GM12878 (cell line): ENCODE measurements around the gene CHRNB2. TPM values are rescaled to one million over a fixed set of nuclear protein-coding genes. Genes with fewer than 3 reads are reported as not detected.

Experiments
- ATF2 ChIP-seq: IDR thresholded peaks from 2 replicates; pipeline ENCODE4 v1.6.1; 2012; ENCODE audit warnings: low read length, inconsistent platforms
- ATF7 ChIP-seq: fragments of 450-650 bp; IDR thresholded peaks from 2 replicates; pipeline ENCODE4 v1.6.1; 2016; ENCODE audit warnings: low read depth, mild to moderate bottlenecking
- CEBPZ ChIP-seq: fragments of 150-350 bp; IDR thresholded peaks from 2 replicates; pipeline ENCODE4 v1.6.1; 2016; ENCODE audit warnings: low read depth, low read length
- CHD1 ChIP-seq: IDR thresholded peaks from 2 replicates; pipeline ENCODE4 v1.6.1; 2012; ENCODE audit warnings: low read depth, low read length, improper control_type of control experiment
- EP300 ChIP-seq, 2 experiments: fragments of 150-350 bp in 1 of 2; IDR thresholded peaks; 2 replicates each; pipeline ENCODE4 v1.6.1; 2011 to 2012; ENCODE audit warnings: low read depth in 2 of 2, low read length in 2 of 2, borderline replicate concordance in 1 of 2, improper control_type of control experiment in 1 of 2, inconsistent platforms in 1 of 2; ENCODE audit not compliant: control insufficient read depth in 1 of 2
- GATAD2B ChIP-seq: fragments of 450-650 bp; conservative IDR thresholded peaks from 2 replicates; pipeline ENCODE4 v1.6.1; 2017; ENCODE audit warnings: low read depth, mild to moderate bottlenecking, moderate library complexity
- HDGF ChIP-seq: fragments of 450-650 bp; IDR thresholded peaks from 2 replicates; pipeline ENCODE4 v1.6.1; 2016; ENCODE audit warnings: antibody characterized with exemption
- IRF5 ChIP-seq: fragments of 450-650 bp; IDR thresholded peaks from 2 replicates; pipeline ENCODE4 v1.6.1; 2017; ENCODE audit warnings: borderline replicate concordance
- JUNB ChIP-seq: IDR thresholded peaks from 2 replicates; pipeline ENCODE4 v1.6.1; 2016; ENCODE audit warnings: antibody characterized with exemption, mild to moderate bottlenecking
- KAT2A ChIP-seq: conservative IDR thresholded peaks from 2 replicates; pipeline ENCODE4 v1.6.1; 2011; ENCODE audit warnings: low read depth, low read length; ENCODE audit not compliant: control insufficient read depth
- NFIC ChIP-seq: IDR thresholded peaks from 2 replicates; pipeline ENCODE4 v1.6.1; 2012; ENCODE audit warnings: low read depth, mild to moderate bottlenecking, inconsistent platforms, low read length, moderate library complexity
- NFXL1 ChIP-seq: fragments of 450-650 bp; IDR thresholded peaks from 2 replicates; pipeline ENCODE4 v1.6.1; 2017; ENCODE audit warnings: antibody characterized with exemption, mild to moderate bottlenecking, borderline replicate concordance
- RAD21 ChIP-seq: IDR thresholded peaks from 2 replicates; pipeline ENCODE4 v1.6.1; 2011; ENCODE audit warnings: mild to moderate bottlenecking, low read depth, low read length, moderate library complexity; ENCODE audit not compliant: insufficient read depth
- RAD51 ChIP-seq: fragments of 450-650 bp; IDR thresholded peaks from 2 replicates; pipeline ENCODE4 v1.6.1; 2016; ENCODE audit warnings: moderate library complexity, mild to moderate bottlenecking, inconsistent platforms
- SMC3 ChIP-seq: IDR thresholded peaks from 2 replicates; pipeline ENCODE4 v1.6.1; 2011; ENCODE audit warnings: low read length, improper control_type of control experiment, borderline replicate concordance
- STAT3 ChIP-seq: IDR thresholded peaks from 2 replicates; pipeline ENCODE4 v1.6.1; 2011; ENCODE audit warnings: low read depth, low read length, improper control_type of control experiment
- SUPT20H ChIP-seq: IDR thresholded peaks from 2 replicates; pipeline ENCODE4 v1.6.1; 2011; ENCODE audit warnings: low read depth, mild to moderate bottlenecking, low read length, moderate library complexity, borderline replicate concordance; ENCODE audit not compliant: control insufficient read depth
- TBL1XR1 ChIP-seq: IDR thresholded peaks from 2 replicates; pipeline ENCODE4 v1.6.1; 2012; ENCODE audit warnings: low read depth, low read length, improper control_type of control experiment
- TCF3 ChIP-seq: IDR thresholded peaks from 2 replicates; pipeline ENCODE4 v1.6.1; 2012; ENCODE audit warnings: low read depth, mild to moderate bottlenecking, low read length, borderline replicate concordance; ENCODE audit not compliant: insufficient read depth
- USF1 ChIP-seq: IDR thresholded peaks from 2 replicates; pipeline ENCODE4 v1.6.1; 2011; ENCODE audit warnings: borderline replicate concordance, low read depth, mild to moderate bottlenecking, moderate library complexity, mixed read lengths, low read length; ENCODE audit not compliant: insufficient read depth; ENCODE audit errors: extremely low read length
- polyA plus RNA-seq, 11 experiments: library from polyadenylated mRNA; depleted of rRNA in 4 of 11; unstranded in 6 of 11; stranded (reverse) in 5 of 11; fragments of >200 nt; fragmentation: Nextera tagmentation in 4 of 11; fragmentation: Illumina TruSeq in 1 of 11; extraction: Ambion mirVana in 4 of 11; extraction: Trizol in 1 of 11; gene quantifications; 1 replicate in 1 of 11; 2 replicates in 10 of 11; pipeline versions ENCODE4 v1.2.1 to v1.2.3, GENCODE V29; 2011 to 2016; ENCODE audit warnings: inconsistent platforms in 2 of 11, missing spikeins in 2 of 11, low read depth in 1 of 11
- total RNA-seq, 4 experiments: library from RNA; depleted of rRNA in 3 of 4; stranded (reverse); fragments of >200 nt in 3 of 4; fragmentation: Illumina TruSeq in 1 of 4; extraction: Trizol in 1 of 4; gene quantifications; 2 replicates each; pipeline versions ENCODE4 v1.2.1 to v1.2.3, GENCODE V29; 2013 to 2021

Gene CHRNB2
- total and polyA plus RNA-seq, 10 of the 15 experiments (the other 5 are each of a cell fraction or from before 2014, with no cell fraction given): 0.01 to 0.11 (median 0.03) TPM; not detected in 6

- no peak; the same call in 1 of the 2 replicates for TF ChIP-seq ATF2
- TF ChIP-seq NFIC: 0 out of 2 replicates have a peak, but pooled peaks have one; percentile 45
- no peak for TF ChIP-seq USF1
- TF ChIP-seq KAT2A: no peak
- no peak for TF ChIP-seq STAT3
- TF ChIP-seq RAD21: no peak
- no peak for TF ChIP-seq SMC3
- peak; percentile 54; the same call in 1 of the 2 replicates for TF ChIP-seq TCF3
- TF ChIP-seq GATAD2B: no peak
- TF ChIP-seq TBL1XR1: no peak
- TF ChIP-seq IRF5: no peak
- TF ChIP-seq JUNB: peak; percentile 73
- TF ChIP-seq CHD1: no peak
- no peak for TF ChIP-seq ATF7
- no peak for TF ChIP-seq NFXL1
- no peak for TF ChIP-seq HDGF
- no peak for TF ChIP-seq RAD51
- TF ChIP-seq CEBPZ: no peak
- no peak for TF ChIP-seq SUPT20H
- TF ChIP-seq EP300 (IDR thresholded peaks at IDR 0.05; ENCODE audit: borderline replicate concordance in 1 of 2, control insufficient read depth in 1 of 2, low read depth in 2 of 2, low read length in 2 of 2): no peak
Measured at GRCh38 chr1:154609398-154610380, 42.1 kb downstream of the CHRNB2 start (continued).
